Globus pallidus (tissue), 1 donor: ENCODE measurements around the gene PAXIP1.
"Not testable (repeated sequence)": the region's sequence is repeated elsewhere in the genome, so short reads cannot be mapped to it uniquely, and the experiment has no call there.

Experiments
- DNase-seq: peaks from one replicate; pipeline ENCODE4 v3.0.0-alpha.2; 2015; ENCODE audit warnings: low spot score

PAXIP1 gene

GRCh38 chr7:154943906-154944305, 59.0 kb downstream of the PAXIP1 start:
- DNase-seq: no peak

- no peak for DNase-seq
Measured at GRCh38 chr7:154942691-154943090, 60.2 kb downstream of the PAXIP1 start.

- DNase-seq: no peak
Measured at GRCh38 chr7:154937837-154938236, 65.1 kb downstream of the PAXIP1 start.

- not testable (repeated sequence) for DNase-seq
Measured at GRCh38 chr7:154934353-154934952, 68.5 kb downstream of the PAXIP1 start.

GRCh38 chr7:154931906-154932305, 71.0 kb downstream of the PAXIP1 start:
- DNase-seq: no peak

- DNase-seq: no peak
Measured at GRCh38 chr7:154929006-154929726, 73.8 kb downstream of the PAXIP1 start.

GRCh38 chr7:154928136-154929005, 74.6 kb downstream of the PAXIP1 start:
- peak; percentile 80 for DNase-seq

GRCh38 chr7:154927624-154928125, 75.2 kb downstream of the PAXIP1 start:
- peak; percentile 83 for DNase-seq

- DNase-seq: not testable (repeated sequence)
Measured at GRCh38 chr7:154922472-154922871, 80.5 kb downstream of the PAXIP1 start.

- no peak for DNase-seq
Measured at GRCh38 chr7:154919344-154920225, 83.3 kb downstream of the PAXIP1 start.

- no peak for DNase-seq
Measured at GRCh38 chr7:154918741-154919140, 84.2 kb downstream of the PAXIP1 start.

- DNase-seq: no peak
Measured at GRCh38 chr7:154918266-154918665, 84.7 kb downstream of the PAXIP1 start.

GRCh38 chr7:154917808-154918160, 85.1 kb downstream of the PAXIP1 start:
- DNase-seq: no peak

- DNase-seq: no peak
Measured at GRCh38 chr7:154916856-154917807, 85.8 kb downstream of the PAXIP1 start.

GRCh38 chr7:154916381-154916780, 86.5 kb downstream of the PAXIP1 start:
- DNase-seq: no peak

GRCh38 chr7:154915600-154915999, 87.3 kb downstream of the PAXIP1 start:
- no peak for DNase-seq

GRCh38 chr7:154914996-154915380, 87.9 kb downstream of the PAXIP1 start:
- no peak for DNase-seq

GRCh38 chr7:154914308-154914995, 88.5 kb downstream of the PAXIP1 start:
- DNase-seq: no peak

GRCh38 chr7:154913638-154914307, 89.2 kb downstream of the PAXIP1 start:
- DNase-seq: peak; percentile 78
